T follicular helper cell (primary cell): ENCODE data around the gene SLC30A7.
"Not testable (repeated sequence)": the region's sequence is repeated elsewhere in the genome, so short reads cannot be mapped to it uniquely, and the experiment has no call there.

Experiments used
- DNase-seq: peaks from one replicate; pipeline ENCODE4 v3.0.0-alpha.2; 2020; ENCODE audit warnings: low read depth

SLC30A7 gene

GRCh38 chr1:100941098-100941527 is 45.2 kb downstream of the SLC30A7 start:
- DNase-seq, result no peak

- DNase-seq, result no peak
These were observed 45.8 kb downstream of the SLC30A7 start for GRCh38 chr1:100941580-100942216.

- DNase-seq, result no peak
These were observed 46.6 kb downstream of the SLC30A7 start for GRCh38 chr1:100942304-100943046.

- DNase-seq, result no peak
These were observed 47.6 kb downstream of the SLC30A7 start for GRCh38 chr1:100943533-100943932.

- DNase-seq, result not testable (repeated sequence)
These were observed 50.2 kb downstream of the SLC30A7 start for GRCh38 chr1:100946064-100946463.

- not testable (repeated sequence) for DNase-seq
These were observed 51.9 kb downstream of the SLC30A7 start for GRCh38 chr1:100947816-100948215.

GRCh38 chr1:100948721-100949405 is 53.0 kb downstream of the SLC30A7 start:
- not testable (repeated sequence) for DNase-seq

GRCh38 chr1:100949515-100950158 is 53.7 kb downstream of the SLC30A7 start:
- peak; percentile 64 for DNase-seq

GRCh38 chr1:100950337-100950736 is 54.4 kb downstream of the SLC30A7 start:
- no peak for DNase-seq

- DNase-seq, result no peak
These were observed 54.9 kb downstream of the SLC30A7 start for GRCh38 chr1:100950781-100951180.

- DNase-seq, result no peak
These were observed 56.3 kb downstream of the SLC30A7 start for GRCh38 chr1:100952104-100952745.

GRCh38 chr1:100952970-100953369 is 57.1 kb downstream of the SLC30A7 start:
- not testable (repeated sequence) for DNase-seq

- no peak for DNase-seq
These were observed 58.3 kb downstream of the SLC30A7 start for GRCh38 chr1:100953960-100954730.

- no peak for DNase-seq
These were observed 59.4 kb downstream of the SLC30A7 start for GRCh38 chr1:100955322-100955721.

- DNase-seq, result no peak
These were observed 63.7 kb downstream of the SLC30A7 start for GRCh38 chr1:100959502-100960060.

GRCh38 chr1:100960098-100960497 is 64.2 kb downstream of the SLC30A7 start:
- no peak for DNase-seq

GRCh38 chr1:100968621-100969020 is 72.7 kb downstream of the SLC30A7 start:
- no peak for DNase-seq

- no peak for DNase-seq
These were observed 73.4 kb downstream of the SLC30A7 start for GRCh38 chr1:100969327-100969726.

GRCh38 chr1:100971021-100971420 is 75.1 kb downstream of the SLC30A7 start:
- no peak for DNase-seq

GRCh38 chr1:100972185-100972584 is 76.3 kb downstream of the SLC30A7 start:
- no peak for DNase-seq

- DNase-seq, result no peak
These were observed 81.0 kb downstream of the SLC30A7 start for GRCh38 chr1:100976936-100977335.
